Ramos (cell line): ENCODE measurements around the gene SIMC1.
"Not testable (repeated sequence)": the region's sequence is repeated elsewhere in the genome, so short reads cannot be mapped to it uniquely, and the experiment has no call there.

Source experiments
- in situ Hi-C: fragments of 300-500 bp; cut with MboI; formaldehyde crosslinking; loops from one replicate; pipeline ENCODE4 v1.14.3; 2022; ENCODE audit warnings: low sequenced_read_pairs; ENCODE audit not compliant: unreplicated experiment

The SIMC1 gene

DNA sequence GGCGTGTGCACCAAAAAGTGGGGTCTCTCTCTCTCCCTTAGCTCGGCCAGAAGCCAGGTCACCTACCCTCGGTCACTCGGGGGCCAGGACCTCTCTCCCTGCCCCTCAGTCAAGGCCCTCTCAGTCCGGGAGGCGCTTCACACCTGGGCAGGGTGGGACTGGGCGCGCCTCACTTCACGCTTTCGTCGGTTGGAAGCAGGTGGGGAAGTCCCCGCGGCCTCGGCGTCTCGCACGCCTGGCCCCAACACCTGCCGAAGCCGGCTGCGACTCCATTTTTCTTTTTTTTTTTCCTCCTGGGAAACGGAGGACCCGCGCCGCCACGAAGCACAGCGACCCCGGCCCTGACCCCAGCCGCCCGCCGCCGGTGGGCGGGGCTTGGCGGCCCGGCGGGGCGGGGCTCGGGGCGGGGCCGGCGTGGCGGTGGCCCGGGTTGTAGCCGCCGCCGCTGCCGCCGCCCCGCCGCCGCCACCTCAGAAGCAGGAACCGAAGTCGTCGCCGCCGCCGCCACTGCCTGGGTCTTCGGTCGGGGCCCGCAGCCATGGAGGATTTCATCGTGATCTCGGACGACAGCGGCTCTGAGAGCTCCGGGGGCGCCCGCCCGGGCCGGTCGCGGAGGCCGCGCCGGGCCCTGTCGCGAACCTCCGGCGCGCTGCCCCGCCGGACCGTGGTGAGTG, at the start of gene SIMC1:
Gene SIMC1, plus strand, starts transcription at position 454 of the 674 bp plus-strand sequence. Its CDS starts 85 bp downstream, at position 539.
- in situ Hi-C loops: not testable (repeated sequence)

- in situ Hi-C loops: no loop called here
Observed at GRCh38 chr5:176188506-176189193, 49.6 kb upstream of the SIMC1 start.

DNA sequence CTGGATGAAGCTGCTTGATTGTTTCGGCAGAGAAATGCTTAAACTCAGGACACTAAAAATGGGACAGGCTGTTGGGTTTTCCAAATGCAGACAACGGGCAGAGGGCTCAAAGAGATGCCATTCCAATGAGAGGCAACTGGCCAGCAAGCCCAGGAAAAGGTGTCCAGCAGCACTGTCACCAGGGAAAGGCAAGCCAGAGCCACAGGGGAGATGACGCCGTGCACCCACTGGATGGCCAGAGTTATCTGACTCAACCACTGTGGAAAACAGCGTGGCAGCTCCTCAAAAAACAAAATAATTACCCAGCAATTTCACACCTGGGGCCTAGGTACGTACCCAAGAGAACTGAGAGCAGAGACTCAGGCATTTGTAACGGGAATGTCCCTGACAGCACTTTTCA, 48.4 kb upstream of the SIMC1 start:
- in situ Hi-C loops: no loop called here

DNA sequence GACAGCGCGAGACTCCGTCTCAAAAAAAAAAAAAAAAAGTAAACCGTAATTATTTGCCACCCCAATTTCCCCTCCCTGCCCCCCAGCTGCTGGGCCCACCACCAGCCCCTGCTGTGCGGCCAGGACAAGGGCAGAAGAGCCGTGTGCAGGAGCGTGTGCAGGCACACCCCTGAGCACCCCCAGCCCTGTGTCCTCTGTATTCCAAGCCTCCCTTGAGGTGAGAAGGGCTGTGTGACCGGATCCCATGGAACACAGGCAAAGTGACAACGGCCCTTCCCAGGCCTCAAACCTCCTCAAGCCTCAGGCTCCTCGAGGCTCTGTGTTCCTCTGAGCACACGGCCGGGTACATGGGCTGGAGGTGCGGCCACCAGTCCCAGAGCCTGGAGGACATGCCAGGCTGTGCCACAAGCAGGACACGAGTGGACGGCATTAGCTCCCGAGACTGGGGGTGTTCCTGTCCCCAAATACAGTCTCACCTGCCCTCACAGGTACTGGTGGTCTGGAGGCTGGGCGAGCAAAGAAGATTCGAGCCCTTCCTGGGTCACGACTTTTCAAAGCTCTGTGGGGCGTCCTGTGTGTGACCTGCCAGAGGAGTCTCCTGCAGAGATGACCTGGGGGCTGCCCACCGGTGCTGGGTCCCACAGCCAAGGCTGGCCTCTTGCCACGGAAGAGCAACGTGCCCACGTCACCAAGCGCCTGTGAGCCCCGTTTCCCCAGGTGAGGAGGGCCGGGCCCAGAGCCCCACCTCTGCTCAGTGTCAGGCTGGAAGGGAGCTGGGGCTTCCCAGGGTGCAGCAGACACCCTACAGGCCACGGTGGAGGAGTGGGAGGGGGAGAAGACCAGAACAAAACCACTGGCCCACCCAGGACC, 47.1 kb upstream of the SIMC1 start:
- in situ Hi-C loops: no loop called here

DNA sequence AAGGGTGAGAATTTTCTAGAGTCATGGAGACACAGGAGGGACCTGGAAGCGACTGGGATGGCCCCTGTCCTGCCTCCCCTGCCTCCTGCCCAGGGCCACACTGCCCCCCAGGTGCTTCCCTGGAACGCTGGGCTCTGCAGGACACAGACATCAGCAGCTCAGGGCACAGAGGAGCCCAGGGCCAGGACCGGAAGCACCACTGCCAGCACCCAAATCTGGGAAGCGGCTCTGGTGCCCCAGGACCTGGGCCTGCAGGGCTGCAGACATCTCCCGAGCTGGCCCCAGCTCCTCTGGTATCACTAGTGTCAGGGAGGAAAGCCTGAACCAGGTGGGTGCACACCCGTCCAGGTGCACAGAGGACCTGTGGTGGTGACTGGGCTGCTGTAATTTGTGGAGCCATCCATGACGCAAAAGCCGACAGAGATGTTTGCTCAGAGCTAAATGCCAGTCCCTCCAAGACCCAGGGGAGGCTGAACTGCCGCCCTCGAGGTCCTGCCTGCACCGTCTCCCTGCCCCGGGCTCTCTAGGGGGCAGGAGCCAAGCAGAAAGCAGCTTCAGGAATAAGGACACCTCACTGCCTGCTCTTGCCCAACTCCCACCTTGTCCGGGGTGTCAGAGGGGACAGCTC, 46.0 kb upstream of the SIMC1 start:
- in situ Hi-C loops: no loop called here

DNA sequence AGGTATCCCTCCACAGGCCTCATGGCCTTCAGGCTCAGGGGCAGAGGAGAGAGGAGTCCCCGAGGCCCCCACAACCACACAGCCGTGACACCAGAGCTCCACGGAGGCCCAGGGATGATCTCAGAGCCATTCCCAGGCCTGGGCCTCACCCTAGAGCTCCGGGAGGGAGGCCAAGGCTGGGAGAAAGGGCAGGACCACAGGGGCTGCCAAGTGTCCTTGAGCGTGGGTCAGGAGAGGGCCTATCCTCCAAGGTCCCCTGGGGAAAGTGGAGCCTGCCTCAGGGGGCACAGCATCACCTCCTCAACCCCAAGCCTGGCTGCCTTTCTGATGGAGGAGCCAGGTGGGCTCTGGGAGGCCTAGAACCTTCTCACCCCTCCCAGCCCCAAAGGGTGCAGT, 45.5 kb upstream of the SIMC1 start:
- in situ Hi-C loops: not testable (repeated sequence)

DNA sequence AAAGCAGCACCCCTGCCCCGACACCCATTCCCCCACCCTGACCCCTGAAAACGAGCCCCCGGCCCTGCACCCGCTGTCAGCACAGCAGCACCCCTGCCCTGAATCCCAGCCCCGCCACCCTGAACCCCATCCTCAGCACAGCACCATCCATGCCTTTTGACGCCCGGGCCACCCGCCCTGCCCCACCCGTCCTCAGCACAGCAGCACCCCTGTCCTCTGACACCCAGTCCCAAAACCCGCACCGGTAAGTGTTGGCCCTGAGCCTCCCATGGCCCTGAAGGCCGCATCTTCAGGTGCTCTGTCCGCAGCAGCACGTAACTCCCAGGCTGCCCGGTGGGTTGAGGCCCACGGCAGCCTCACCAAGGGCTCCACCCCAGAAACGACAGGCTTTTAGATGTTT, 44.6 kb upstream of the SIMC1 start:
- in situ Hi-C loops: not testable (repeated sequence)

DNA sequence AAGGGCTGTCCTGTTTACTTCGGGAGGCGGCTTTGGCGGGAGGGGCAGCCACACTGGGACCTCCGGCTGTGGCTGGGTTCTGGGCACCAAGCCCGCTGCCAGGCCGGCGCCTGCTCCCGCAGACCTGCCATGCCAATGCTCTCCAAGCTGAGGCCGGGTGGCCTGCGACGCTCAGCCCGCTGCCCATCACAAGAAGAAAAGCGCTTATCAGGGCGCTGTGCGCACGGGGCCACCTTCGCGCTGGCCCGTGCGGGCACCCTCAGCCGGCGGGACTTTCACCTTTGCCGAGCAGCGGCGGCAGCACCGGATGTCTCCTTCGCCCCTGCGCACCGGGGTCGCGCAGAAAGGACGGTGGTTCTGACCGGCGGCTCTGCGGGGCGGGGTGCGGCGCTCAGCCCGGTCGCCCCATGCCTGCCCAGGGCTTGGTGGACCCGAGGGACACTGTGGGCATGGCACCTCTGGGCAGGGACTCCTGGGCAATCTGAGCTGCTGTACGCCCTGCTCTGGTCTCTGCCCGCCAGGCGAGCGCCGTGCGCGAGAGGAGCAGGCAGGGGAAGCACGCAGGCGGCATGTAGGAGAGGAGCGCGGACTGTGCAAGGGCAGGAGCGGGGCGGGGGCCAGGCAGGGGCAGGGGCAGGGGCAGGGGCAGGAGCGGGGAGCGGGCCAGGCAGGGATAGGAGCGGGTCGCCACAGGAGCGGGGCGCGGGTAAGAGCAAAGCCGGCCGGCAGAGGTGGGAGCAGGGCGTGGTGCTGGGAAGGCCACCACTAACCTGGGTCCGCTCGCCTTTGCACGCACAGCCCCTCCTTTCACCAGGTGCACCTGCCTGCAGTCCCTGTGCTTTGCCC, 43.8 kb upstream of the SIMC1 start:
- in situ Hi-C loops: not testable (repeated sequence)

GRCh38 chr5:176195084-176195413, 43.2 kb upstream of the SIMC1 start:
- in situ Hi-C loops: not testable (repeated sequence)

DNA sequence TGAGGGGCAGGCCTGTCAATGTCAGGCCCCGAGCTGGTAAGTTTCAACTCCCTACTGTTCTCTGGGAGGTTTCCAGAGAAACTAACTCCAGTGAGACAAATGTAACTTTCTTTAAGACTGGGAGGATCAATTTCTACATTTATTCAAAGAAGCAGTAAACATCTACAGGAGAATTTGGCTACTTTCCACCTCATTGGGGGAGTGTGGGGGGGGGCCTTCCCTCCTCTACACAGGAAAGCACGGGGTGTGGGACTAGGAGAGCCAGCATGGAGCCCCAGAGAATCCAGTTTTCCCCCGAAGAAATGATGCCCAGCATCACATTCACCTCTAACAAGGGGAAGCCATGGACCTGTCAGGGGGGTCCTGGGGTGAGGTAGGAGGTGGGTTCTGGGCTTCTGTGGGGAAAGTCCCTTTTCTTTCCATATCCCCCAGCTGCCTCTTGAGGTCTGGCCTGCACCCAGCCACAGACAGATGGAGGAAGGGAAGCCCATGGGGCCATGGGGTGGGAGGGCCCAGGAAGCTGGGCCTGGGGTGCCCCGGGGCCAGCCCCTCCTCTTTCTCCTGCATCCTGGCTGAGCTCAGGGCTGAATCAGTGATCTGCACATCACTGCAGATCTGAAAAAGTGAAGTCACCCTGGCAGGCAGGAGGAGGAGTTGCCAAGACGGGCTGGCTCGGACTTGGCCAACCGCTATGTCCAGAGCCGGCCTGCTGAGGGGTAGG, 42.6 kb upstream of the SIMC1 start:
- in situ Hi-C loops: not testable (repeated sequence)

GRCh38 chr5:176196781-176197180, 41.4 kb upstream of the SIMC1 start:
- in situ Hi-C loops: not testable (repeated sequence)

- in situ Hi-C loops: not testable (repeated sequence)
Observed at GRCh38 chr5:176197234-176197858, 40.9 kb upstream of the SIMC1 start.

- in situ Hi-C loops: not testable (repeated sequence)
Observed at GRCh38 chr5:176198299-176198698, 39.9 kb upstream of the SIMC1 start.

DNA sequence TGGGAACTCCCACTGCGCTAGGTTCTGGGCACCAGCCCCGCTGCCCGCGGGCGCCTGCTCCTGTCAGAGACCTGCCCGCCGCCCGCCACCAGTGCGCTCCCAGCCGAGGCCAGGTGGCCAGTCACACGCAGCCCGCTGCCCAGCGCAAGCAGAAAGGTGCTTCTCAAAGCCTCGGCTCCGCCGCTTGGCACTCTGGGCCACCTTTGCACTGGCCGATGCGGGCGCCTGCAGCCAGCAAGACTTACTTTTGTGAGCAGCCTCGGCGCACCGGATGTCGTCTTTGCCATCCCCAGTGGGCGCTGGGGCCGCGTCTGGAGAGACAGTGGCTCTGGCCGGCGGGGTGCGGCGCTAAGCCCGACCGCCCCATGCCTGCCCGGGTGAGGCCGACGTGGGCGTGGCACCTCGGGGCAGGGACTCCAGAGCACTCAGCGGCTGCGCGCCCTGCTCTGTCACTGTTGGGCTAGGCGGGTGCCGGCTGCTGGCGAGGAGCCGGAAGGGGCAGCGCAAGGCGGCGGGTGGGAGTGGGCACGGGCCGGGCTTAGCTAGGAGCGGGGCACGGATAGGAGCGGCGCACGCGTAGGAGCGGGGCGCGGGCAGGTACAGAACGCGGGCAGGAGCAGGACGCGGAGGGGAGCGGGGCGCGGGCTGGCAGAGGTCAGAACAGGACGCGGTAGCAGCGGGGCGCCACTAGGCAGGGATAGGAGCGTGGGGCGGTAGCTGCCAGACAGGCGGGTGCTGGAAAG, 39.1 kb upstream of the SIMC1 start:
- in situ Hi-C loops: not testable (repeated sequence)

DNA sequence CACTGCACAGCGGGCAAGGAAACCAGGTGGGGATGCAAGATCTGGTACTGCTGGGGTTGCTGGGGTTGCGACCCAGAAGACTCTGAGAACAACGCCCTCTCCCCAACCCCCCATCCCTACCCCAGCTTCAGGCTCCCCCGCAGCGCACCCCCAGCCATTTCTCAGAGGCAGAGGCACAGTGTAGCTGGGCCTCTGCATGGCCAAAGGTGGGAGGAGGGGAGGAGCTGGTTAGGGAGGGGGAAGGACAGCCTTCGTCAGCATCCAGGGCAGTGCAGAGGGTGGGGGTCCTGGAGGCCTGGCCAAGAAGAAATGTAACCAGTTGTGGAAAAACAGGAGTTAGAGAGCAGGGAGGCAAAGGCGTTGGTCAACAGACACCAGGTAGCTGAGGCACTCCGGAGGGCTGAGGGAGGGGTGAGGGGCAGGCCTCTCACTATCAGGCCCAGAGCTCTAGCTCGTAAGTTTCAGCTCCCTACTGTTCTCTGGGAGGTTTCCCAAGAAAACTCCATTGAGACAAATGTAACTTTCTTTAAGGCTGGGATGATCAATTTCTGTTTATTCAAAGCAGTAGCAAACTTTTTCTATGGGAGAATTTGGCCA, 38.3 kb upstream of the SIMC1 start:
- in situ Hi-C loops: not testable (repeated sequence)

- in situ Hi-C loops: no loop called here
Observed at GRCh38 chr5:176201811-176202210, 36.4 kb upstream of the SIMC1 start.

- in situ Hi-C loops: no loop called here
Observed at GRCh38 chr5:176203086-176203485, 35.1 kb upstream of the SIMC1 start.

DNA sequence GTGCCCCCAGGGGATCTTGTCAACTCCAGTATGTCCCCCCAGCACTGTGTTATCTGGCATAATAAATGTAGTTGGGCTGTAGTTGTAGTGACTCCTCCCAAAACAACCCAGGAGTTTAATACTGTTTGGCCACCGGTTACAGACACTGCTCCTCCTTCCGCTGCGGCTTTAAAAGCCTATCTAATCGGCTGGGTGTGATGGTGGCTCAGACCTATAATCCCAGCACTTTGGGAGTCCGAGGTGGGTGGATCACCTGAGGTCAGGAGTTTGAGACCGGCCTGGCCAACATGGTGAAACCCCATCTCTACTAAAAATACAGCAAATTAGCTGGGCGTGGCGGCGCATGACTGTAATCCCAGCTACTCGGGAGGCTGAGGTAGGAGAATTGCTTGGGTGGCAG, 34.7 kb upstream of the SIMC1 start:
- in situ Hi-C loops: not testable (repeated sequence)
